Calu3 (cell line): ENCODE measurements around the gene C18orf54. TPM values are rescaled to one million over a fixed set of nuclear protein-coding genes. Genes with fewer than 3 reads are reported as not detected.
"Not testable (repeated sequence)": the region's sequence is repeated elsewhere in the genome, so short reads cannot be mapped to it uniquely, and the experiment has no call there.

Experiments
- Bru-seq: library from RNA; stranded (reverse); fragments of 400-500 nt; gene quantifications from one replicate; lab custom pipeline; 2021; lab: Mats Ljungman, UMichigan
- BruChase-seq, 2 experiments: library from RNA; stranded (reverse); fragments of 400-500 nt; gene quantifications; one replicate each; lab custom pipeline; 2021; lab: Mats Ljungman, UMichigan
- BruUV-seq: library from RNA; stranded (reverse); fragments of 400-500 nt; replicated peaks from 2 replicates; lab custom pipeline; 2021; lab: Mats Ljungman, UMichigan
- CTCF ChIA-PET: fragments of 300-600 bp; sonication (Branson Sonifier 250); formaldehyde crosslinking; loops from one replicate; lab custom pipeline; 2022; ENCODE audit warnings: antibody characterized with exemption; lab: Charles Lee
- DNase-seq: peaks from one replicate; pipeline ENCODE4 v3.0.0; 2022
- H3K27ac Mint-ChIP-seq: one replicate; pipeline ENCODE4 v1.8.0; 2022; ENCODE audit warnings: mixed read lengths; ENCODE audit not compliant: unreplicated experiment
- H3K27me3 Mint-ChIP-seq: one replicate; pipeline ENCODE4 v1.8.0; 2022; ENCODE audit warnings: mixed read lengths; ENCODE audit not compliant: unreplicated experiment
- H3K36me3 Mint-ChIP-seq: one replicate; pipeline ENCODE4 v1.8.0; 2022; ENCODE audit warnings: mild to moderate bottlenecking, moderate library complexity, mixed read lengths; ENCODE audit not compliant: insufficient read depth, unreplicated experiment
- H3K4me1 Mint-ChIP-seq: one replicate; pipeline ENCODE4 v1.8.0; 2022; ENCODE audit warnings: mild to moderate bottlenecking, low read depth, mixed read lengths; ENCODE audit not compliant: unreplicated experiment
- H3K4me3 Mint-ChIP-seq: one replicate; pipeline ENCODE4 v1.8.0; 2022; ENCODE audit warnings: mild to moderate bottlenecking, low read depth, moderate library complexity, mixed read lengths; ENCODE audit not compliant: unreplicated experiment
- H3K9me3 Mint-ChIP-seq: one replicate; pipeline ENCODE4 v1.8.0; 2022; ENCODE audit warnings: low read depth, mixed read lengths; ENCODE audit not compliant: unreplicated experiment
- intact Hi-C: fragments of 100-400 bp; cut with micrococcal nuclease; formaldehyde crosslinking; loops from one replicate; pipeline ENCODE4 v1.10.0; 2022; ENCODE audit not compliant: unreplicated experiment
- long read RNA-seq: library from polyadenylated mRNA; stranded (forward); transcript quantifications from one replicate; pipeline ENCODE4 v2.0.0, GENCODE V29; 2022
- total RNA-seq: library from RNA; stranded (reverse); gene quantifications from 2 replicates; pipeline ENCODE4 v1.2.3, GENCODE V29; 2022
- TF ChIP-seq, protein P1 (sequence below): fragments of 200-600 bp; IDR thresholded peaks from one replicate; pipeline ENCODE4 v1.8.0; 2022; ENCODE audit warnings: antibody characterized with exemption; ENCODE audit not compliant: unreplicated experiment

The C18orf54 gene
- total RNA-seq (9.3 and 9.7 TPM in 2 replicates), Bru-seq, nascent RNA (percentile 66 among the genes with signal in this experiment), BruChase-seq, experiment 1, labeled RNA remaining after a 6-hour chase (percentile 74 among the genes with signal in this experiment), BruChase-seq, experiment 2, labeled RNA remaining after a 2-hour chase (percentile 68 among the genes with signal in this experiment)
- long read RNA-seq, partial matches to known transcripts: 0 of 2 reads
- long read RNA-seq, other reads (novel, unspliced or antisense): 2 of 2 reads

- no peaks in the 10 kb centered on the region for H3K4me1 Mint-ChIP-seq
- intact Hi-C loops: loop anchor here (2.0 kb wide), 1 partner anchor 31 kb away; no protein-coding TSS in a partner anchor
- peak within 1 kb of the TSS; percentile 83 for H3K4me3 Mint-ChIP-seq
- BruUV-seq: no TSS peak
- no peaks in the 10 kb centered on the region for H3K27me3 Mint-ChIP-seq
- H3K9me3 Mint-ChIP-seq: no peaks in the 10 kb centered on the region
- H3K36me3 Mint-ChIP-seq: peaks cover 22% of the 10 kb centered on the region
- TF ChIP-seq, protein P1, sequence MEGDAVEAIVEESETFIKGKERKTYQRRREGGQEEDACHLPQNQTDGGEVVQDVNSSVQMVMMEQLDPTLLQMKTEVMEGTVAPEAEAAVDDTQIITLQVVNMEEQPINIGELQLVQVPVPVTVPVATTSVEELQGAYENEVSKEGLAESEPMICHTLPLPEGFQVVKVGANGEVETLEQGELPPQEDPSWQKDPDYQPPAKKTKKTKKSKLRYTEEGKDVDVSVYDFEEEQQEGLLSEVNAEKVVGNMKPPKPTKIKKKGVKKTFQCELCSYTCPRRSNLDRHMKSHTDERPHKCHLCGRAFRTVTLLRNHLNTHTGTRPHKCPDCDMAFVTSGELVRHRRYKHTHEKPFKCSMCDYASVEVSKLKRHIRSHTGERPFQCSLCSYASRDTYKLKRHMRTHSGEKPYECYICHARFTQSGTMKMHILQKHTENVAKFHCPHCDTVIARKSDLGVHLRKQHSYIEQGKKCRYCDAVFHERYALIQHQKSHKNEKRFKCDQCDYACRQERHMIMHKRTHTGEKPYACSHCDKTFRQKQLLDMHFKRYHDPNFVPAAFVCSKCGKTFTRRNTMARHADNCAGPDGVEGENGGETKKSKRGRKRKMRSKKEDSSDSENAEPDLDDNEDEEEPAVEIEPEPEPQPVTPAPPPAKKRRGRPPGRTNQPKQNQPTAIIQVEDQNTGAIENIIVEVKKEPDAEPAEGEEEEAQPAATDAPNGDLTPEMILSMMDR: peak; percentile 39
- H3K27ac Mint-ChIP-seq: peak within 1 kb of the TSS; percentile 63
- DNase-seq: peak; percentile 86
- CTCF ChIA-PET: interaction anchor here (0.8 to 1.1 kb wide), 3 partner anchors 35 to 199 kb away, joined by 3 to 6 read pairs (median 3); no protein-coding TSS in a partner anchor
Observed at GRCh38 chr18:54357660-54358494, at the start of gene C18orf54, which contains the start of gene STARD6. Gene C18orf54 (plus strand): TSS chr18:54357906. CDS start chr18:54360573, 2,667 bp downstream. Gene STARD6 (minus strand): TSS chr18:54357858. CDS start chr18:54354573, 3,285 bp downstream.

DNA sequence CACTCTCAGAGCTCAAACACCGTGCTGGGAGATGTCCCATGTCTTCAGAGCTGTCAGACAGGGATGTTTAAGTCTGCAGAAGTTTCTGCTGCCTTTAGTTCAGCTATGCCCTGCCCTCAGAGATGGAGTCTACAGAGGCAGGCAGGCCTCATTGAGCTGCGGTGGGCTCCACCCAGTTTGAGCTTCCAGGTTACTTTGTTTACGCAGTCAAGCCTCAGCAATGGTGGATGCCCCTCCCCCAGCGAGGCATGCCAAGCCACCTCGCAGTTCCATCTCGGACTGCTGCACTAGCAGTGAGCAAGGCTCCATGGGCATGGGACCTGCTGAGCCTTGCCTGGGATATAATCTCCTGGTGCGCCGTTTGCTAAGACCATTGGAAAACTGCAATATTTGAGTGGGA is 48.1 kb upstream of the C18orf54 start:
- CTCF ChIA-PET, BruUV-seq, H3K4me1 Mint-ChIP-seq, H3K4me3 Mint-ChIP-seq, H3K36me3 Mint-ChIP-seq, H3K27ac Mint-ChIP-seq, H3K9me3 Mint-ChIP-seq, DNase-seq, intact Hi-C loops: not testable (repeated sequence)
- peaks cover 31% of the 10 kb centered on the region for H3K27me3 Mint-ChIP-seq

DNA sequence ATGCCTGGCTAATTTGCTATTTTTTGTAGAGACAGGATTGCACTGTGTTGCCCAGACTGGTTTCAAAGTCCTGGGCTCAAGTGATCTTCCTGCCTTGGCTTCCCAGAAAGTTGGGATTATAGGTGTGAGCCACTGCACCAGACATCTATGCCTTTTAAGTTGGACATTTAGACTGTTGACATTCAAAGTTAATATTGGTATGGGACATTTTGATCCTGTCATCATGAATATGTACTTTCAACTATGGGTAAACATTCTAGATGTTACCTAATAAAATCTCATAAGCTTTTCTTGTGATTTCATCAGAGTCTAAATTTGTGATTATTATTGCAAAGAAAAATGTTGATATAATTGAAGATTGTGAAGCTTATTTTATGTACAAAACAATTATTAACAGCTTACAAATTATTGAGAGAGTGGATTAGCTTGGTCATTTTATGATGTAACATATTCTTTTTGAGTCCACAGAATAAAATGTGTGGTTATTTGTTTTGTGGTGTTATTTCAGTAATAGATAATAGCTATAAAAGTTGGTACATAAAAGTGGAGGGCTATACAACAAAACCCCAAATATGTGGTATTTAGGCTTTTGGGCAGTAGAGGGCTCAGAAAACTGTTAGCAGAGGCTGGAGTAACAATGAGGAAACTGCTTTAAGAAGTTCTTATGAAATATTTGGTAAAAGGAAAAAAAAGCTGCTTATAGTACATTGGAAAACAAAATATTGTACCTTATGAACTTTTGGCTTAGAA is 41.5 kb upstream of the C18orf54 start:
- Mint-ChIP-seq H3K9me3 (no peaks in the 10 kb centered on the region), H3K27me3 (no peaks in the 10 kb centered on the region), H3K4me3 (no peak overlapping the region), H3K4me1 (no peaks in the 10 kb centered on the region), H3K36me3 (no peaks in the 10 kb centered on the region), H3K27ac (no peak overlapping the region)
- intact Hi-C loops: no loop called here
- TF ChIP-seq, protein P1: no peak
- CTCF ChIA-PET: no interaction called here
- BruUV-seq: no TSS peak
- no peak for DNase-seq

GRCh38 chr18:54323561-54323960 is 34.1 kb upstream of the C18orf54 start:
- H3K4me3 Mint-ChIP-seq: no peak overlapping the region
- no peaks in the 10 kb centered on the region for H3K9me3 Mint-ChIP-seq
- no TSS peak for BruUV-seq
- intact Hi-C loops: no loop called here
- TF ChIP-seq, protein P1: no peak
- H3K4me1 Mint-ChIP-seq: no peaks in the 10 kb centered on the region
- no peak for DNase-seq
- CTCF ChIA-PET: no interaction called here
- no peaks in the 10 kb centered on the region for H3K36me3 Mint-ChIP-seq
- no peaks in the 10 kb centered on the region for H3K27me3 Mint-ChIP-seq
- no peak overlapping the region for H3K27ac Mint-ChIP-seq
